ENCODE data around the gene KLRC3.

The KLRC3 gene

GRCh38 chr12:10363914-10364814 lies 56.2 kb downstream of the KLRC3 start:
- Histone ChIP-seq H3K27ac (ENCODE audit: insufficient read depth, low read length, poor library complexity, severe bottlenecking) (peak overlapping the region; percentile 61), H3K36me3 (ENCODE audit: control insufficient read depth, insufficient read depth, low read length) (no peaks in the 10 kb centered on the region), H3K9me3 (ENCODE audit: control insufficient read depth, low read length) (no peaks in the 10 kb centered on the region), H3K27me3 (replicated peaks; ENCODE audit: control insufficient read depth, insufficient read depth, low read length, poor library complexity, severe bottlenecking) (no peaks in the 10 kb centered on the region), H3K4me1 (ENCODE audit: control insufficient read depth, insufficient read depth, low read length, poor library complexity, severe bottlenecking) (peaks cover 5% of the 10 kb centered on the region), H3K4me3 (ENCODE audit: insufficient read depth, low read depth, low read length, poor library complexity, severe bottlenecking) (peak overlapping the region; percentile 91)
- no peak for DNase-seq

- Histone ChIP-seq H3K4me3 (ENCODE audit: insufficient read depth, low read depth, low read length, poor library complexity, severe bottlenecking) (no peak overlapping the region), H3K36me3 (ENCODE audit: control insufficient read depth, insufficient read depth, low read length) (no peaks in the 10 kb centered on the region), H3K27me3 (replicated peaks; ENCODE audit: control insufficient read depth, insufficient read depth, low read length, poor library complexity, severe bottlenecking) (no peaks in the 10 kb centered on the region), H3K4me1 (ENCODE audit: control insufficient read depth, insufficient read depth, low read length, poor library complexity, severe bottlenecking) (peaks cover 5% of the 10 kb centered on the region), H3K9me3 (ENCODE audit: control insufficient read depth, low read length) (no peaks in the 10 kb centered on the region), H3K27ac (ENCODE audit: insufficient read depth, low read length, poor library complexity, severe bottlenecking) (no peak overlapping the region)
- DNase-seq = no peak
These were observed 56.8 kb downstream of the KLRC3 start for GRCh38 chr12:10363658-10363913.

- no peaks in the 10 kb centered on the region for H3K36me3 ChIP-seq (ENCODE audit: control insufficient read depth, insufficient read depth, low read length)
- peaks cover 5% of the 10 kb centered on the region for H3K4me1 ChIP-seq (ENCODE audit: control insufficient read depth, insufficient read depth, low read length, poor library complexity, severe bottlenecking)
- H3K27me3 ChIP-seq (replicated peaks; ENCODE audit: control insufficient read depth, insufficient read depth, low read length, poor library complexity, severe bottlenecking) = no peaks in the 10 kb centered on the region
- no peak overlapping the region for H3K27ac ChIP-seq (ENCODE audit: insufficient read depth, low read length, poor library complexity, severe bottlenecking)
- DNase-seq = no peak
- no peaks in the 10 kb centered on the region for H3K9me3 ChIP-seq (ENCODE audit: control insufficient read depth, low read length)
- no peak overlapping the region for H3K4me3 ChIP-seq (ENCODE audit: insufficient read depth, low read depth, low read length, poor library complexity, severe bottlenecking)
These were observed 57.4 kb downstream of the KLRC3 start for GRCh38 chr12:10362828-10363657.

GRCh38 chr12:10362325-10362724 lies 58.1 kb downstream of the KLRC3 start:
- Histone ChIP-seq H3K27ac (ENCODE audit: insufficient read depth, low read length, poor library complexity, severe bottlenecking) (no peak overlapping the region), H3K36me3 (ENCODE audit: control insufficient read depth, insufficient read depth, low read length) (no peaks in the 10 kb centered on the region), H3K4me3 (ENCODE audit: insufficient read depth, low read depth, low read length, poor library complexity, severe bottlenecking) (no peak overlapping the region), H3K9me3 (ENCODE audit: control insufficient read depth, low read length) (no peaks in the 10 kb centered on the region), H3K4me1 (ENCODE audit: control insufficient read depth, insufficient read depth, low read length, poor library complexity, severe bottlenecking) (peaks cover 5% of the 10 kb centered on the region), H3K27me3 (replicated peaks; ENCODE audit: control insufficient read depth, insufficient read depth, low read length, poor library complexity, severe bottlenecking) (no peaks in the 10 kb centered on the region)
- DNase-seq = no peak
